ENCODE data around the gene PEX3.

The PEX3 gene

GRCh38 chr6:143450453-143451371 is at the start of gene PEX3, which contains the start of gene ADAT2:
Gene PEX3 (plus strand): TSS chr6:143450805. CDS start chr6:143451043, 238 bp downstream.
Gene ADAT2 (minus strand): TSS chr6:143450695. CDS start chr6:143450658, 37 bp downstream.
- TF ChIP-seq CTCF (IDR thresholded peaks at IDR 0.05; ENCODE audit: unreplicated experiment in 3 of 3): no peak
- Mint-ChIP-seq H3K27me3 (ENCODE audit: low read depth) (no peaks in the 10 kb centered on the region), H3K36me3 (ENCODE audit: low read depth) (no peaks in the 10 kb centered on the region), H3K4me1 (peaks cover 23% of the 10 kb centered on the region), H3K4me3 (peak within 1 kb of the TSS; percentile 98 to 100 (median 99)), H3K9me3 (no peaks in the 10 kb centered on the region), H3K27ac (peak within 1 kb of the TSS; percentile 92 to 97 (median 95))

GRCh38 chr6:143401068-143401446 is 49.5 kb upstream of the PEX3 start:
- TF ChIP-seq CTCF (IDR thresholded peaks at IDR 0.05; ENCODE audit: unreplicated experiment in 3 of 3): no peak
- Mint-ChIP-seq H3K27ac (peak overlapping the region in 2 of 3 experiments; percentile 12 to 65), H3K36me3 (ENCODE audit: low read depth) (no peaks in the 10 kb centered on the region), H3K27me3 (ENCODE audit: low read depth) (peaks cover 5% of the 10 kb centered on the region), H3K4me3 (no peak overlapping the region), H3K9me3 (no peaks in the 10 kb centered on the region), H3K4me1 (peaks cover 33% of the 10 kb centered on the region)

- H3K27ac Mint-ChIP-seq: no peak overlapping the region
- H3K4me3 Mint-ChIP-seq: no peak overlapping the region
Observed at GRCh38 chr6:143401636-143402370, 48.8 kb upstream of the PEX3 start.

GRCh38 chr6:143402721-143403336 is 47.8 kb upstream of the PEX3 start:
- no peaks in the 10 kb centered on the region for H3K9me3 Mint-ChIP-seq
- peaks cover 4% of the 10 kb centered on the region for H3K27me3 Mint-ChIP-seq (ENCODE audit: low read depth)
- H3K4me3 Mint-ChIP-seq: no peak overlapping the region
- no peaks in the 10 kb centered on the region for H3K36me3 Mint-ChIP-seq (ENCODE audit: low read depth)
- H3K27ac Mint-ChIP-seq: no peak overlapping the region
- no peak for TF ChIP-seq CTCF (IDR thresholded peaks at IDR 0.05; ENCODE audit: unreplicated experiment in 3 of 3)
- peaks cover 23% of the 10 kb centered on the region for H3K4me1 Mint-ChIP-seq

More at GRCh38 chr6:143401636-143402370, 48.8 kb upstream of the PEX3 start:
- peaks cover 27% of the 10 kb centered on the region for H3K4me1 Mint-ChIP-seq
- no peaks in the 10 kb centered on the region for H3K36me3 Mint-ChIP-seq (ENCODE audit: low read depth)
- no peaks in the 10 kb centered on the region for H3K9me3 Mint-ChIP-seq
- no peak for TF ChIP-seq CTCF (IDR thresholded peaks at IDR 0.05; ENCODE audit: unreplicated experiment in 3 of 3)
- H3K27me3 Mint-ChIP-seq (ENCODE audit: low read depth): no peaks in the 10 kb centered on the region

GRCh38 chr6:143405373-143406154 is 45.0 kb upstream of the PEX3 start:
- no peak overlapping the region for H3K27ac Mint-ChIP-seq
- no peaks in the 10 kb centered on the region for H3K9me3 Mint-ChIP-seq
- H3K4me3 Mint-ChIP-seq: no peak overlapping the region
- H3K27me3 Mint-ChIP-seq (ENCODE audit: low read depth): peaks cover 4% of the 10 kb centered on the region
- TF ChIP-seq CTCF (IDR thresholded peaks at IDR 0.05; ENCODE audit: unreplicated experiment in 3 of 3): no peak
- H3K4me1 Mint-ChIP-seq: peaks cover 10% of the 10 kb centered on the region
- H3K36me3 Mint-ChIP-seq (ENCODE audit: low read depth): no peaks in the 10 kb centered on the region
